Neural progenitor cell (in vitro differentiated cells): ENCODE measurements around the gene RAC2. TPM values are rescaled to one million over a fixed set of nuclear protein-coding genes. Genes with fewer than 3 reads are reported as not detected.

Source experiments
- DNase-seq: peaks from one replicate; pipeline ENCODE4 v3.0.0-alpha.2; 2016; ENCODE audit warnings: low spot score
- H2AFZ ChIP-seq: fragments of 200-600 bp; sonication (generic); replicated peaks from 2 replicates; pipeline ENCODE4 v1.6.1; 2016; ENCODE audit warnings: antibody characterized with exemption
- H3F3A ChIP-seq: fragments of 200-600 bp; sonication (generic); 2 replicates; pipeline ENCODE4 v1.6.1; 2016; ENCODE audit warnings: antibody characterized with exemption, low read depth
- H3K27ac ChIP-seq: fragments of 200-600 bp; sonication (generic); 2 replicates; pipeline ENCODE4 v1.5.1; 2016; ENCODE audit warnings: mild to moderate bottlenecking
- H3K27me3 ChIP-seq: fragments of 200-600 bp; sonication (generic); 2 replicates; pipeline ENCODE4 v1.6.1; 2016; ENCODE audit warnings: mild to moderate bottlenecking, moderate library complexity
- H3K36me3 ChIP-seq: fragments of 200-600 bp; sonication (generic); 2 replicates; pipeline ENCODE4 v1.5.1; 2016
- H3K4me1 ChIP-seq: fragments of 200-600 bp; sonication (generic); 2 replicates; pipeline ENCODE4 v1.6.1; 2016; ENCODE audit warnings: mixed run types
- H3K4me2 ChIP-seq: fragments of 200-600 bp; sonication (generic); 2 replicates; pipeline ENCODE4 v1.6.1; 2016
- H3K4me3 ChIP-seq: fragments of 200-600 bp; sonication (generic); 2 replicates; pipeline ENCODE4 v1.5.1; 2016
- H3K79me2 ChIP-seq: fragments of 200-600 bp; sonication (generic); 2 replicates; pipeline ENCODE4 v1.6.1; 2016; ENCODE audit warnings: low read depth
- H3K9ac ChIP-seq: fragments of 200-600 bp; sonication (generic); 2 replicates; pipeline ENCODE4 v1.6.1; 2016
- H3K9me3 ChIP-seq: fragments of 200-600 bp; sonication (generic); 2 replicates; pipeline ENCODE4 v1.5.1; 2016; ENCODE audit warnings: low read depth
- H4K20me1 ChIP-seq: fragments of 200-600 bp; sonication (generic); 2 replicates; pipeline ENCODE4 v1.6.1; 2016; ENCODE audit warnings: low read depth
- H3K27ac Mint-ChIP-seq: 3 replicates; pipeline ENCODE4 v1.8.0; 2021; ENCODE audit warnings: mixed read lengths
- H3K27me3 Mint-ChIP-seq: 2 replicates; pipeline ENCODE4 v1.8.0; 2022; ENCODE audit warnings: low read depth, mild to moderate bottlenecking, inconsistent platforms, moderate library complexity, mixed read lengths; ENCODE audit not compliant: insufficient read depth
- H3K36me3 Mint-ChIP-seq: 3 replicates; pipeline ENCODE4 v1.8.0; 2021; ENCODE audit warnings: mixed read lengths
- H3K4me1 Mint-ChIP-seq: 3 replicates; pipeline ENCODE4 v1.8.0; 2021; ENCODE audit warnings: mixed read lengths
- H3K4me3 Mint-ChIP-seq: 3 replicates; pipeline ENCODE4 v1.8.0; 2021; ENCODE audit warnings: mild to moderate bottlenecking, moderate library complexity, mixed read lengths
- H3K9me3 Mint-ChIP-seq: 3 replicates; pipeline ENCODE4 v1.8.0; 2020; ENCODE audit warnings: mixed read lengths
- CTCF ChIP-seq: fragments of 200-600 bp; sonication (generic); IDR thresholded peaks from 2 replicates; pipeline ENCODE4 v1.5.1; 2017; ENCODE audit warnings: antibody characterized with exemption, mild to moderate bottlenecking
- EZH2 ChIP-seq: fragments of 200-600 bp; sonication (generic); IDR thresholded peaks from 2 replicates; pipeline ENCODE4 v1.6.1; 2017; ENCODE audit warnings: antibody characterized with exemption, mild to moderate bottlenecking, moderate library complexity
- EZH2phosphoT487 ChIP-seq: fragments of 200-600 bp; sonication (generic); IDR thresholded peaks from 2 replicates; pipeline ENCODE4 v1.6.1; 2017; ENCODE audit warnings: antibody characterized with exemption
- total RNA-seq: library from RNA; depleted of rRNA; stranded (reverse); fragments of >200 nt; gene quantifications from 2 replicates; pipeline ENCODE4 v1.2.3, GENCODE V29; 2015; ENCODE audit warnings: low replicate concordance

RAC2 gene
- total RNA-seq, 1 donor from 2014 or later = 1.7 TPM

- peaks cover 2% of the 10 kb centered on the region for H3K36me3 Mint-ChIP-seq
- no peak overlapping the region for H3K9ac ChIP-seq
- H3K4me3 ChIP-seq = no peak overlapping the region
- peak overlapping the region; percentile 69 for H3K27ac Mint-ChIP-seq
- no peak overlapping the region for H3K27ac ChIP-seq
- no peak for DNase-seq
- H3K4me2 ChIP-seq = no peak overlapping the region
- H3K27me3 ChIP-seq = no peaks in the 10 kb centered on the region
- H4K20me1 ChIP-seq = no peaks in the 10 kb centered on the region
- no peak overlapping the region for H2AFZ ChIP-seq
- no peaks in the 10 kb centered on the region for H3K9me3 Mint-ChIP-seq
- H3F3A ChIP-seq = peaks cover 14% of the 10 kb centered on the region
- H3K9me3 ChIP-seq = no peaks in the 10 kb centered on the region
- no peak for TF ChIP-seq EZH2phosphoT487
- TF ChIP-seq CTCF = no peak
- TF ChIP-seq EZH2 = no peak
- no peaks in the 10 kb centered on the region for H3K36me3 ChIP-seq
- H3K4me3 Mint-ChIP-seq = no peak overlapping the region
- peaks cover 42% of the 10 kb centered on the region for H3K4me1 Mint-ChIP-seq
- no peaks in the 10 kb centered on the region for H3K79me2 ChIP-seq
- H3K27me3 Mint-ChIP-seq = peaks cover 2% of the 10 kb centered on the region
- H3K4me1 ChIP-seq = peaks cover 17% of the 10 kb centered on the region
Measured at GRCh38 chr22:37180531-37181231, 63.4 kb downstream of the RAC2 start.

- Histone ChIP-seq H3K36me3 (no peaks in the 10 kb centered on the region), H3F3A (peaks cover 14% of the 10 kb centered on the region), H3K9me3 (no peaks in the 10 kb centered on the region), H3K27me3 (no peaks in the 10 kb centered on the region), H4K20me1 (no peaks in the 10 kb centered on the region), H3K4me3 (no peak overlapping the region), H3K9ac (no peak overlapping the region), H3K79me2 (no peaks in the 10 kb centered on the region), H2AFZ (no peak overlapping the region), H3K4me1 (peaks cover 17% of the 10 kb centered on the region), H3K27ac (no peak overlapping the region), H3K4me2 (no peak overlapping the region)
- Mint-ChIP-seq H3K27ac (no peak overlapping the region), H3K9me3 (no peaks in the 10 kb centered on the region), H3K4me3 (no peak overlapping the region), H3K27me3 (peaks cover 2% of the 10 kb centered on the region), H3K36me3 (peaks cover 2% of the 10 kb centered on the region), H3K4me1 (peaks cover 42% of the 10 kb centered on the region)
- TF ChIP-seq EZH2 (no peak), EZH2phosphoT487 (no peak), CTCF (no peak)
- no peak for DNase-seq
Measured at GRCh38 chr22:37179622-37180420, 64.2 kb downstream of the RAC2 start.

- TF ChIP-seq EZH2 (no peak), CTCF (no peak), EZH2phosphoT487 (no peak)
- H3K4me3 Mint-ChIP-seq = no peak overlapping the region
- H3K9ac ChIP-seq = no peak overlapping the region
- peaks cover 17% of the 10 kb centered on the region for H3K4me1 ChIP-seq
- H3K79me2 ChIP-seq = no peaks in the 10 kb centered on the region
- no peaks in the 10 kb centered on the region for H3K36me3 ChIP-seq
- peaks cover 2% of the 10 kb centered on the region for H3K27me3 Mint-ChIP-seq
- H3K27ac ChIP-seq = no peak overlapping the region
- H2AFZ ChIP-seq = no peak overlapping the region
- H3K36me3 Mint-ChIP-seq = peaks cover 2% of the 10 kb centered on the region
- no peaks in the 10 kb centered on the region for H3K9me3 Mint-ChIP-seq
- no peak for DNase-seq
- H3K4me3 ChIP-seq = no peak overlapping the region
- H3F3A ChIP-seq = peaks cover 14% of the 10 kb centered on the region
- no peaks in the 10 kb centered on the region for H4K20me1 ChIP-seq
- no peaks in the 10 kb centered on the region for H3K9me3 ChIP-seq
- peaks cover 39% of the 10 kb centered on the region for H3K4me1 Mint-ChIP-seq
- no peaks in the 10 kb centered on the region for H3K27me3 ChIP-seq
- H3K27ac Mint-ChIP-seq = peak overlapping the region; percentile 87
- H3K4me2 ChIP-seq = peak overlapping the region; percentile 65
Measured at GRCh38 chr22:37179126-37179470, 65.0 kb downstream of the RAC2 start.
